Keratinocyte (primary cell): ENCODE measurements around the gene NAALADL2. TPM values are rescaled to one million over a fixed set of nuclear protein-coding genes. Genes with fewer than 3 reads are reported as not detected.

Experiments used
- DNase-seq: peaks from one replicate; pipeline ENCODE4 v3.0.0-alpha.2; 2011; ENCODE audit warnings: low read depth, missing footprints, low spot score
- FAIRE-seq: peaks from 2 replicates; lab custom pipeline; 2011; peaks lifted over from hg19 to GRCh38; lab: Jason Lieb, UNC
- H2AFZ ChIP-seq: 2 replicates; pipeline ENCODE4 v1.6.0; 2012; ENCODE audit warnings: low read length, control low read depth, inconsistent platforms; ENCODE audit not compliant: control insufficient read depth
- H3K27ac ChIP-seq: 2 replicates; pipeline ENCODE4 v1.5.1; 2011; ENCODE audit warnings: low read length; ENCODE audit not compliant: control insufficient read depth, insufficient read depth
- H3K27me3 ChIP-seq: 3 replicates; pipeline ENCODE4 v1.6.0; 2011; ENCODE audit warnings: low read length; ENCODE audit not compliant: control insufficient read depth, insufficient read depth; ENCODE audit errors: extremely low read depth
- H3K36me3 ChIP-seq, 2 experiments: 2 replicates in 1 of 2; 3 replicates in 1 of 2; pipeline ENCODE4 v1.5.1; 2011; ENCODE audit warnings: low read length in 2 of 2, mild to moderate bottlenecking in 1 of 2; ENCODE audit not compliant: control insufficient read depth in 2 of 2, insufficient read depth in 2 of 2; ENCODE audit errors: extremely low read depth in 1 of 2
- H3K4me1 ChIP-seq: 3 replicates; pipeline ENCODE4 v1.5.1; 2011; ENCODE audit warnings: low read length; ENCODE audit not compliant: control insufficient read depth, insufficient read depth; ENCODE audit errors: extremely low read depth
- H3K4me2 ChIP-seq: 3 replicates; pipeline ENCODE4 v1.6.0; 2011; ENCODE audit warnings: low read depth, low read length; ENCODE audit not compliant: control insufficient read depth, insufficient read depth; ENCODE audit errors: extremely low read depth
- H3K4me3 ChIP-seq, 3 experiments: fragments of 200-600 bp in 1 of 3; sonication (generic) in 1 of 3; 2 replicates in 2 of 3; 3 replicates in 1 of 3; pipeline ENCODE4 v1.5.1; 2011 to 2016; ENCODE audit warnings: low read length in 3 of 3, mild to moderate bottlenecking in 3 of 3, control low read depth in 2 of 3, inconsistent platforms in 1 of 3, low read depth in 1 of 3, mixed read lengths in 1 of 3, mixed run types in 1 of 3, moderate library complexity in 1 of 3; ENCODE audit not compliant: control insufficient read depth in 2 of 3, insufficient read depth in 2 of 3; ENCODE audit errors: extremely low read depth in 1 of 3
- H3K79me2 ChIP-seq: 2 replicates; pipeline ENCODE4 v1.6.0; 2012; ENCODE audit warnings: low read length; ENCODE audit not compliant: control insufficient read depth, insufficient read depth
- H3K9ac ChIP-seq: 3 replicates; pipeline ENCODE4 v1.6.0; 2011; ENCODE audit warnings: low read length; ENCODE audit not compliant: control insufficient read depth, insufficient read depth; ENCODE audit errors: extremely low read depth
- H3K9me1 ChIP-seq: 3 replicates; pipeline ENCODE4 v1.6.0; 2011; ENCODE audit warnings: low read length; ENCODE audit not compliant: control insufficient read depth, insufficient read depth; ENCODE audit errors: extremely low read depth
- H3K9me3 ChIP-seq: 2 replicates; pipeline ENCODE4 v1.5.1; 2012; ENCODE audit warnings: low read depth, low read length; ENCODE audit not compliant: control insufficient read depth
- H4K20me1 ChIP-seq: 3 replicates; pipeline ENCODE4 v1.6.0; 2011; ENCODE audit warnings: low read length; ENCODE audit not compliant: control insufficient read depth, insufficient read depth; ENCODE audit errors: extremely low read depth
- CTCF ChIP-seq, 3 experiments: IDR thresholded peaks in 1 of 3; conservative IDR thresholded peaks in 1 of 3; optimal IDR thresholded peaks in 1 of 3; 2 replicates in 2 of 3; 3 replicates in 1 of 3; pipeline versions ENCODE3 to v1.5.1; 2011; ENCODE audit warnings: low read length in 3 of 3, mild to moderate bottlenecking in 3 of 3, moderate library complexity in 2 of 3, control low read depth in 1 of 3, inconsistent platforms in 1 of 3; ENCODE audit not compliant: insufficient read depth in 2 of 3; ENCODE audit errors: extremely low read depth in 1 of 3
- EZH2 ChIP-seq: IDR thresholded peaks from one replicate; pipeline ENCODE4 v1.6.1; 2012; ENCODE audit warnings: inconsistent platforms, mild to moderate bottlenecking, low read length, moderate library complexity
- dilution Hi-C: fragments of 300-500 bp; cut with MboI; formaldehyde crosslinking; loops from one replicate; pipeline ENCODE4 v1.7.0; 2020; ENCODE audit warnings: low sequenced_read_pairs; ENCODE audit not compliant: extremely low pct_ligation_motif_present
- polyA plus RNA-seq, 5 experiments: library from polyadenylated mRNA; depleted of rRNA in 3 of 5; stranded (reverse) in 3 of 5; stranded (forward) in 1 of 5; unstranded in 1 of 5; fragments of >200 nt; gene quantifications; 1 replicate in 1 of 5; 2 replicates in 3 of 5; 3 replicates in 1 of 5; pipeline versions ENCODE4 v1.2.1 to v1.2.3, GENCODE V29; 2011 to 2012; ENCODE audit warnings: missing spikeins in 2 of 5, low read depth in 1 of 5, low replicate concordance in 1 of 5

The NAALADL2 gene
- polyA plus RNA-seq, 1 donor (not counting 4 experiments of a cell fraction or from before 2014, with no cell fraction given), result 0.75 TPM

- TF ChIP-seq EZH2 (no peak), CTCF (optimal IDR thresholded peaks at IDR 0.05 in 1 of 3, IDR thresholded peaks at IDR 0.05 in 1 of 3, conservative IDR thresholded peaks at IDR 0.05 in 1 of 3; ENCODE audit: extremely low read depth in 1 of 3, insufficient read depth in 2 of 3, low read length in 3 of 3) (no peak)
- no peaks in the 10 kb centered on the region for H3K27me3 ChIP-seq
- H4K20me1 ChIP-seq, result no peaks in the 10 kb centered on the region
- DNase-seq, result no peak
- no peak overlapping the region for H3K27ac ChIP-seq
- H3K9ac ChIP-seq, result no peak overlapping the region
- H3K9me3 ChIP-seq, result no peaks in the 10 kb centered on the region
- no peaks in the 10 kb centered on the region for H3K36me3 ChIP-seq
- H3K4me3 ChIP-seq, result no peak overlapping the region
- H2AFZ ChIP-seq, result no peak overlapping the region
- H3K9me1 ChIP-seq, result no peaks in the 10 kb centered on the region
- dilution Hi-C loops, result no loop called here
- H3K4me2 ChIP-seq, result no peak overlapping the region
- no peaks in the 10 kb centered on the region for H3K79me2 ChIP-seq
- no peak for FAIRE-seq
- no peaks in the 10 kb centered on the region for H3K4me1 ChIP-seq
Observed at GRCh38 chr3:175391601-175392000, 532.5 kb downstream of the NAALADL2 start.

GRCh38 chr3:175392653-175393052 lies 533.5 kb downstream of the NAALADL2 start:
- Histone ChIP-seq H3K27ac (no peak overlapping the region), H3K4me1 (no peaks in the 10 kb centered on the region), H3K79me2 (no peaks in the 10 kb centered on the region), H2AFZ (no peak overlapping the region), H3K4me3 (no peak overlapping the region), H3K27me3 (no peaks in the 10 kb centered on the region), H3K9me1 (no peaks in the 10 kb centered on the region), H3K9me3 (no peaks in the 10 kb centered on the region), H4K20me1 (no peaks in the 10 kb centered on the region), H3K36me3 (no peaks in the 10 kb centered on the region), H3K9ac (no peak overlapping the region), H3K4me2 (no peak overlapping the region)
- FAIRE-seq, result no peak
- dilution Hi-C loops, result no loop called here
- DNase-seq, result no peak
- TF ChIP-seq EZH2 (no peak), CTCF (optimal IDR thresholded peaks at IDR 0.05 in 1 of 3, IDR thresholded peaks at IDR 0.05 in 1 of 3, conservative IDR thresholded peaks at IDR 0.05 in 1 of 3; ENCODE audit: extremely low read depth in 1 of 3, insufficient read depth in 2 of 3, low read length in 3 of 3) (no peak)
